NCI-H146 (cell line): Measurements from ENCODE around the gene GPRC5C.

ENCODE experiments used
- DNase-seq: peaks from one replicate; lab custom pipeline; 2025; lab: John Stamatoyannopoulos, UW

Gene GPRC5C

DNA sequence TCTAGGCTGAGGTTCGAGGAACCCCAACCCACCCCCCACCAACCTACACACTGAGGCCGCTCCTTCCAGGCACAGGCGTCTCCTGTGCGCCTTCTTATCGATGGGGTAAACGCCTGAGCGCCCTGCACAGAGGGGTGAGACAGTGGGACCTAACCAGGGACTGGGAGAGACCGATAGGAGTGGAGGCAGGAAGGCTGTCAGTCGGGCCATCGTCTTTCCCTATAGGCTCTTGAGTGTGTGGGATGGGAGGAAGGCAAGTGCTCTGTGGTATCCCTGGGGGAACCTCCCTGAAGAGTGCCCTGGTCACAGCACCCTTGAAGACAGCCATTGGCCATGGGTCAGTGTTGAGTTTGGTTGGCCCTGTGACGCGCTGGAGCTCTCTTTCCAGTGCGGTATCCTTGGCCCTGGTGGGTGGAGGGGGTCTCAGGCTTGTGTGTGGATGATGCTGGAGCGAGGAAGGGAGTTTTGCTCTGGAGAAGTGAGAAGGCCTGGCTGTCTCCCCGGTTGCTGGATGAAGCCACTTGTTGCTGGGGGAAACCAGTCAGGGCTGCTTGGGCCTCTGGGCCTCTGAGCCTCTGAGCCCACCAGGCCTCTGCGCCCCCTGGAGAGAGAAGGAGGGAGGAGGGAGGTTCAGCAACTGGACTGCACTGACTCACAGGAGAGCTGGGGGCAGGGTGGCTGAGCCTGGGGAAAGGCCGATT is 1.7 kb downstream of the GPRC5C start:
- no peak for DNase-seq

DNA sequence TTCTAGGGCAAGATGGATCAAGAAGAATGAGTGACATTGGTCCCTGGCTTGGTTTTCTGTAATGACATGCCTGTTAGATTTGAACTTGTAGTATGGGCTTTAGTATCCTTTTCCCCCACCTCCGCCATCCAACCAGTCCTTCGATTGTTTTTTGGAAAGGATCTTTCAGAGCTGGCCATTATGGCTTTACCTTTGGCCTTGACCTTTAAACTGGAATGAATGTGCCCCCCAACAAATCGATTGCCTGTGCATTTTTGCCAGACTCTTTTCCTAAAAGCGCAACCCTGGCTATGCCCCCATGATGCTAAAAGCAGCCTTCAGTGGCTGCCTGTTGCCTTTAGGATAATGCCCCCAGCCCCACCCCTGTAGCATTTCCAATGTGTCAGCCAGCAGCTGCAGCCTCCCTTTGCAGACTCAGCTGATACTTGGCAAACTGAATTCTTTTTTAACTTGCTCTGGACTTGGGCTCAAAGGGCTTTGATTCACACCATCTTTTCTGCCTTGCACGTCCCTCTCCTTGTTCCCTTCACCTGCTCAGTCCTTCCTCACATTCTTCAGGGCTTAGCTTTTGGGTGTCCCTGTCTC is 4.0 kb downstream of the GPRC5C start:
- DNase-seq = no peak

DNA sequence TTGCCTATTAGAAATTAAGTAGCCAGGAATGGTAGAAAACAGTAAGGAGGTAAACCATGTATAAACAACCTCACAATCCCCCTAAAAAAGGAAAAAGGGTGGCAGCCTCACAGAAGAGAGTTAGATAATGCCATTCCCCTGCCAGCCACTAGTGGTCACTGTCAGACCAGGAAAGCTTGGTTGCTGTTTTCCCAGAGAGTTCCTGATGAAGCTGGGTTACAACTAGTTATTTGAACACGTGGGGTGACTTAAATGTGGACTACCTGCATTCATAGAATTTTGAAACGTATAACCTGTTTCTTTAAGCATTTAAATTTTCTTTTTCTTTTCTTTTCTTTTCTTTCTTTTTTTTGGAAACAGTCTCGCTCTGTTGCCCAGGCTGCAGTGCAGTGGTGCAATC is 5.8 kb downstream of the GPRC5C start:
- no peak for DNase-seq

DNA sequence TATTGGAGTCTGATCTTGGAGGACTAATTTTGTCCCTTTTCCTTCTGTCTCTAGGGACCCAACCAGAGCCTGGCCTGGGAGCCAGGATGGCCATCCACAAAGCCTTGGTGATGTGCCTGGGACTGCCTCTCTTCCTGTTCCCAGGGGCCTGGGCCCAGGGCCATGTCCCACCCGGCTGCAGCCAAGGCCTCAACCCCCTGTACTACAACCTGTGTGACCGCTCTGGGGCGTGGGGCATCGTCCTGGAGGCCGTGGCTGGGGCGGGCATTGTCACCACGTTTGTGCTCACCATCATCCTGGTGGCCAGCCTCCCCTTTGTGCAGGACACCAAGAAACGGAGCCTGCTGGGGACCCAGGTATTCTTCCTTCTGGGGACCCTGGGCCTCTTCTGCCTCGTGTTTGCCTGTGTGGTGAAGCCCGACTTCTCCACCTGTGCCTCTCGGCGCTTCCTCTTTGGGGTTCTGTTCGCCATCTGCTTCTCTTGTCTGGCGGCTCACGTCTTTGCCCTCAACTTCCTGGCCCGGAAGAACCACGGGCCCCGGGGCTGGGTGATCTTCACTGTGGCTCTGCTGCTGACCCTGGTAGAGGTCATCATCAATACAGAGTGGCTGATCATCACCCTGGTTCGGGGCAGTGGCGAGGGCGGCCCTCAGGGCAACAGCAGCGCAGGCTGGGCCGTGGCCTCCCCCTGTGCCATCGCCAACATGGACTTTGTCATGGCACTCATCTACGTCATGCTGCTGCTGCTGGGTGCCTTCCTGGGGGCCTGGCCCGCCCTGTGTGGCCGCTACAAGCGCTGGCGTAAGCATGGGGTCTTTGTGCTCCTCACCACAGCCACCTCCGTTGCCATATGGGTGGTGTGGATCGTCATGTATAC is 8.0 kb downstream of the GPRC5C start:
- no peak for DNase-seq

DNA sequence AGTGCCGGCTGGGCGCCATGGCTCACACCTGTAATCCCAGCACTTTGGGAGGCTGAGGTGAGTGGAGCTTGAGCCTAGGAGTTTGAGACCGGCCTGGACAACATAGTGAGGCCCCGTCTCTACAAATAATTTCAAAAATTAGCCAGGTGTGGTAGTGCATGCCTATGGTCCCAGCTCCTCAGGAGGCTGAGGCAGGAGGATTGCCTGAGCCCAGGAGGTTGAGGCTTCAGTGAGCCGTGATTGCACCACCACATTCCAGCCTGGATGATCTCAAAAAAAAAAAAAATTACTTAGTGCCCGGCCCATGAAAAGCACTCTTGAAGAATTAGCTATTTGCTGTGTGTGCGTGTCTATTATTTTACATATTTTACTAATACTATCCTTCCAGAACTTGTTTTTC is 9.6 kb downstream of the GPRC5C start:
- no peak for DNase-seq

DNA sequence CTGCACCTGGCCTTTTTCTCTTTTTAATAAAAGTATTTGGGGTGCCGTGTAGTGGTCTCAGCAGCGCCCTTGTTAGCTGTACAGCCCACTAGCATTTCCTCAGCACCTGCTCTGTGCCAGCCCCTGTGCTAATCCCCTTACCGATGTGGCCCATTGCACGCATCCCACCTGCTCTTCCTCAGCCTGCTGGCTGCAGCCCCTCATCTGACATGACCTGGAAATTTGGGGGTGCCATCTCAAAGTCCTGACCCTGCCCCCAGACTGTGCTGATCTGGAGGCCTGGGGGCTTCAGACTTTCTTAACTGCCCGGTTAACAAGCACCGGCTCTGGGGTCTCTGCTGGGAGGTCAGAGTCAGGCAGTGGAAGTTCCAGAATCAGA is 10.4 kb downstream of the GPRC5C start:
- DNase-seq = no peak

DNA sequence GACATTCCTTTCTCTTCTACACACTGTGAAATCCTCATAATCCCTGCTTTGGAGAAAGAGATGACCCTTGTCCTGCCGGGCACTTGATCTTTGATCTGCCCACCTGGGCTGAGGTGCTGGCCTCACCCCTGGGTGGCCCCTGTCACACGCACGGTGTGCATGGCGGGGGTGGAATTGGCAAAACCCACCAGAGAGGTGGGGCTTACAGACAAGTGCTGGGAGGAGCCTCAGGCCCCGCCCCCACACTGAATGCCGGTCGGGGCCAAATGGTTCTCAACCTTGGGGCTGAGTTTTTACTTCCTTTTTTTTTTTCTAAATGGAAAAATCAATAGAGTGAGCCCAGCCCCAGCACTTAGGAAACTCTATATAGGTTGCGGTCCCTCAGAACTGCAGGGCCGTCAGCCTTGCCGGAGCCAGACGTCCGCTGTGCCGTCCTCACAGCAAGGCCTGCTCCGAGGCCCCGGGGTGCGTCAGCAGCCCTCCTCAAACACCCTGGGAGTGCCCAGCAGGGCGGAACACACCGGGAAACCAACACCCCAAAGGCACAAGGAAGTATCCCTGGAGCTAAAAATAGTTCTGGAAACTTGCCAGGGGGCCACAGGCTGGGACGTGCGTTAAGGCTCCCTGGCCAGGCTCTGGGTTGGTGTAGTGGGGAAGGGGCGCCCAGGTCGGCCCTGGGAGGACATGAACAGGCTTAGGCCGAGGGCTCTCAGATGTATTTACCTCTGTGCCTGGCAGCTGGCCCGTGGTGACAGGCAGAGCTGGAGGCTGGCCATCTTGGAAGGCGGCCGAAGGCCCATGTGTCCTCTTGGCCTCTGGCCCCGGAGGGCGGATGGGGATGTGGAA is 11.0 kb downstream of the GPRC5C start:
- peak; percentile 26 for DNase-seq

DNA sequence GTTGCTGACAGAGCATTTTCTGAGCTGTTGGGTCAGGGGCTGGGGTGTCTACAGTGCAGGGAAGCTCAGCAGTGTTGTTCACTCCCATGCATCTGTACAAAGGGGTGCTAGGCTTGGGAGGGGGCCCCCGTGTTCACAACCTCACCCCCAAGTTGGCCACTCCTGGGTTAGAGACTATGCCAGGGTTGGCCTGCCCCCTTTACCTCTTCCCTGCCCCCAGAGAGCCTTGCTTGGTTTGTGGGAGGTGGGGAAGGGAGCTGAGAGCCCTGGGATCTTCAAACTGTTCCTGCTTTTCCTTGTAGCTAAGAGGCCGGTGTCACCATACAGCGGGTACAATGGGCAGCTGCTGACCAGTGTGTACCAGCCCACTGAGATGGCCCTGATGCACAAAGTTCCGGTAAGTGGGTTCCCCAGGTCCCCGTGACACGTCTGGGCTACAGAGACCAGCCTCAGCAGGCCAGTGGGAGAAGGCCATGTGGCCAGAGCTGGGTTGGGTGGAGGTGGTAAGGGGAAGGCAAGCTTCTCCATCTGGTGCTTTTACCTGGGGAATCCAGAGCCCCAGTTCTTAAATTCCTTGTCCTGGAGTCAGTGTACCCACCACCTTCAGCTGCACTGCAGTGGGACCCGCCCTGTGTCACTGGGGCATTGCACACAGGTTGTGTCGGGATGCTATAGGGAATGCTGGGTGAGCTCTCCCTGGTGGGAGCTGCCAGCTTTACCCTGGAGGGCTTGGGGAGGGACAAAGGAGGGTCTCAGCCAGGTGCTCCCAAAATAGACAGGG is 11.8 kb downstream of the GPRC5C start:
- no peak for DNase-seq

DNA sequence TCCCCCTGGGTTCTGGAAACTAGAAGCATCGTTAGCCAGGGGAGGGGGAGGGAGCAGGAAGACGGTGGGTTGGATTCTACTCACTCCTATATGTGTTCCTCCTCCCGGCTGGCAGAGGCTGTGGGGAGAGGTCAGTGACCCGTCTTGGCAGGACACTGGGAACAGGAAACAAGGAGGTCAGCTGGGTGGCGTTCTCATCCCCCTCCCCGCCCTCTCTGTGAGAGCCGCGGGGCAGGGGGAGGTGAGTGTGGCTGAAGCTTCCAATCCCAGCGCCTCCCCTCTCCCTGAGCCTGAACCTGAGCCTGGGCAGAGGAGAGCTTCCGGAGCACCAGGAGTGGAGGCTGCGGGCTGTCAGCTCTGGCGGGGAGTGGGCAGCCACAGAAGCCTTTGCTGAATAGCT is 12.5 kb downstream of the GPRC5C start:
- no peak for DNase-seq

DNA sequence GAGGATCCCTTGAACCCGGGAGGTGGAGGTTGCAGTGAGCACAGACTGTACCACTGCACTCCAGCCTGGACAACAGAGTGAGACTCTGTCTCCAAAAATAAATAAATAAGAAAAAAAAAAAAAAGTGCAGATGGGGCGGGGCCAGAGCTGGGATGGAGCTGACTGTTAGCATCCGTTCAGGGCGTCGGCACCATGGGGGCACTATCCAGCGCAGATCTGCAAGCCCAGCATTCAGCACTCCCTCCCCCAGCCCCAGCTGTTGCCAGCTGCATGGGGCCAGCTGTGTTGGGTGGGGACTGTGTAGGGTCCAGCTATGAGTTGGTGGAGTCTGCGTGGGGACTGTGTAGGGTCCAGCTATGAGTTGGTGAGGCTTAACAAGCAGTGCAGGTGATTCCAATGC is 13.3 kb downstream of the GPRC5C start:
- DNase-seq = no peak

DNA sequence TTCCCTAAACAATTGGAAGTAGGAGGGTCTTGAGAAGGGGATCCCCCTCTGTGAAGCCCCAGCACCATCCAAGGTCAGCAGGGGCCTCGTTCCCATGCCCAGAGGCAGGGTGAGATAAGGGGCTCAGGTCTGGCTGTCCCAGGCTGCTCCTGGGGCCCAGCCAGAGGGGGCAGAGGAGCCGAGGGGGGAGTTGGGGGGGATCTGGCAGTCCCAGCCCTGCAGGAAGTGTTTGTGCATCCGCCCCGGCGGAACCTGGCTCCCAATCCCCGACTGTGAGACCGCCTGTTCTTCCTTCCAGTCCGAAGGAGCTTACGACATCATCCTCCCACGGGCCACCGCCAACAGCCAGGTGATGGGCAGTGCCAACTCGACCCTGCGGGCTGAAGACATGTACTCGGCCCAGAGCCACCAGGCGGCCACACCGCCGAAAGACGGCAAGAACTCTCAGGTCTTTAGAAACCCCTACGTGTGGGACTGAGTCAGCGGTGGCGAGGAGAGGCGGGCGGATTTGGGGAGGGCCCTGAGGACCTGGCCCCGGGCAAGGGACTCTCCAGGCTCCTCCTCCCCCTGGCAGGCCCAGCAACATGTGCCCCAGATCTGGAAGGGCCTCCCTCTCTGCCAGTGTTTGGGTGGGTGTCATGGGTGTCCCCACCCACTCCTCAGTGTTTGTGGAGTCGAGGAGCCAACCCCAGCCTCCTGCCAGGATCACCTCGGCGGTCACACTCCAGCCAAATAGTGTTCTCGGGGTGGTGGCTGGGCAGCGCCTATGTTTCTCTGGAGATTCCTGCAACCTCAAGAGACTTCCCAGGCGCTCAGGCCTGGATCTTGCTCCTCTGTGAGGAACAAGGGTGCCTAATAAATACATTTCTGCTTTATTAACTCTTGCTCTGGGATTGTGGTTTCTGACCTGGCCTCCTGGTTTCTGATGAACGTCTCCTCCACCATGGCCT is 14.9 kb downstream of the GPRC5C start:
- DNase-seq = no peak

DNA sequence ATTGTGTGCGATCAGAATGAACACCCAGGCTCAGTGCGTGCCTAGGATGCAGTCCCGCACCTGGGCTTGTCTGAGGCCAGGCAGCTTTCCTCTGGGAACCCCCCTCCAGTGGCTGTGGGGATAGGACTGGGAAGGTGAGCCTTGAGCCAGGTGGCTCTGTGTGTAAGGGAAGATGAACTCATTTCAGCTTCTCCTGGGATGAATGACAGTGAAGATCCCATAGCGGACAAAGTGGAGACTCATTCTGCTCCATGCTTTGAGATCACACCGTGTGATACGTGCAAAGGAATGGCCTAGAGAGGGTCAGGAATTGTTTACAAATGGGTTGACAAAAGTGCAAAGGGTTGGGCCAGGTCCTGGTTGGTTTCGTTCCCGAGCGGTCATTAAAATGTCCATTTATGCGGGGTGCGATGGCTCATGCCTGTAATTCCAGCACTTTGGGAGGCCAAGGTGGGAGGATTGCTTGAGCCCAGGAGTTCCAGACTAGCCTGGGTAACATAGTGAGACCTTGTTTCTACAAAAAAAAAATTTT is 15.8 kb downstream of the GPRC5C start:
- DNase-seq = no peak

DNA sequence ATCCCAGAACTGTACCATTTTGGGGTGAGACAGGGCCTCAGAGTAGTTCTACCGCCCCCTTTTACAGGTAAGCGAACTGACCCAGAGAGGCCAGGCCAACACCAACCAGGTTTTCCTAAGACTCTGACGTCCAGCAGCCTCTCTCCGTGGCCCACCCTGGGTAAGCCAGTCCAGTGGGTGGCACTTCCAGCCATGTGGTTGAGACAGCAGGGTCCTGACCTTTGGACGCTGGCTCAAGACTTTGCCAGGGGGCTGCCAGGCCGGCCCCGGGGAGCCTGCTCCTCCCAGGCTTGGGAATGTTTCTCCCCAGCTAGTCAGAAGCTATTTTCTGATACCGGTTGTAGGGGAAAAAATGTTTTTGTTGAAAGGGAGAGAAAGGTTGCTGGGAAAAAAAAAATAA is 16.9 kb downstream of the GPRC5C start:
- DNase-seq = no peak

DNA sequence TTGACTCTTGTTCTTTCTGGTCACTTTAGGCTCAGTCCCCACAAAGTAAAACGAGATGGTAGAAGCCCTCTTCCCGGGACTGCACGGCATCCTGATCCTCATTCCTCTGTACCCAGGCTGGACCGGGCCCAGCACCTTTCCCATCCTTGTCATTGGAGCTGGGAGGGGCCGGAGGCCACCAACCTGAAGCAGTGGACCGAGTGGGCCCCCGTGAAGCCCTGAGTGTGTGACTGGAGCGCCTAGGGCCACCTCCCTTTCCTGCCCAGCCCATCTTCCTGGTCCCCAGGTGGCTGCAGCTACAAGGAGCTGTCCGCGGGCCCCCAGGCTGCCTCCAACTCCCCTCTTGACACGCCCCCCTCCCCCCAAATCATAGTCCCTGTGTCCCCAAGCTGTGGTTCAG is 17.4 kb downstream of the GPRC5C start:
- DNase-seq = no peak

DNA sequence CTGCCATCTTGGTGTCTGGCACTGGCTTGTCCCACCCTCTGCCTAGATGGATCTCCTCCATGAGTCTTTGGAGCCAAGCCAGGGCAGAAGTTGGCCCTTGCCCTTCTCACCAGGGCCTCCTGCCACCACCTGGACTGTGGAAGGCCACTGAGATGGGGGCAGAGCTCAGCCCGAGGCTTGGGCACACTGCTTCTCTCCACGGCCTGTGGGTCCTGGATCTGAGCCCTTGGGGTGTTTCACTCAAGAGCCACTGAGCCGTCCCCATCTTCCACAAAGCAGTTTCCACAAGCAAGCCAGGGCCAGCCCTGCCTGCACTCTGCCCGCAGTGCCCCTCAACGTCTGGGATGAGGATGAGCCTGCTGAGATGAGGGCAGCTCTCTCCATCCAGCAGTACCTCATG is 17.9 kb downstream of the GPRC5C start:
- no peak for DNase-seq

DNA sequence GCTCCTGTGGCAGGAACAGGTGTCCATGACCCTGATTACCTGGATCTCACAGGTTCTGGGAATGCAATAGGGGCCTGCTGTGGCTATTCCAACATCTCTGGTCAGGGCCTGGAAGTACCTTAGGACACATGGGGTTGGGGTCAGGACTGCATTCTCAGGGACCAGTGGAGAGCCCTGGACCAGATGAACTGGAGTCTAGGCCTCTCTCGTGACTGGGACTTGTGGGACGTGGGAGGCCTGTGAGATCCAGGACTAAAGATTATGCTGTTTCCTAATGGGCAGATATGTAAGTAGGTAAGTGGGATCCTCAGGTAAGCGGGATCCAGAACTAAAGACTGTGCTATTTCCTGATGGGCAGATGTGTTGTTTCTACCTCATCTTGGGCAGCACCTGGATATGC is 18.3 kb downstream of the GPRC5C start:
- no peak for DNase-seq

DNA sequence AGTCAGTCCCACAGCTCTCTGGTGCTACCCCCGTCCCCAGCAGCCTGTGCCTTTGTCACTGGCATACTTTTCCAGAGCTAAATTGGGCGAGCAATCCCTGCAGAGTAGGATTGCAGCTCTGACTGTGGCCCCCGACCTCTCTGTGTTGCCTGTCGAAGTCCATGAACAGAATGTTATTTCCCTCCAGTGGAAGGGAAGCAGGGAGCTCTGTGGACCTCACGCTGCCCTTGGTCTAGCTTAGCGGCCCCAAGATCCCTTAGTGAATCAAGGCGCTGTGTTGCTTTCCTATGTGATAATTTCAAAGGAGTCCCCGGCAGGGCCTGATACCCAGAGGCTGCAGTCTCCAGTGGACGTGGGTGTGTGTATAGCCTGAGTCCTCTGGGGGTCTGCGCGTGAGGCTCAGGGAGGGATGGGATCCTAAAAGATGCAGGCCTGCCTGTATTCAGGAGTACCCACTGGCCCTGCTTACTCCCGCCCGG is 19.1 kb downstream of the GPRC5C start:
- no peak for DNase-seq

DNA sequence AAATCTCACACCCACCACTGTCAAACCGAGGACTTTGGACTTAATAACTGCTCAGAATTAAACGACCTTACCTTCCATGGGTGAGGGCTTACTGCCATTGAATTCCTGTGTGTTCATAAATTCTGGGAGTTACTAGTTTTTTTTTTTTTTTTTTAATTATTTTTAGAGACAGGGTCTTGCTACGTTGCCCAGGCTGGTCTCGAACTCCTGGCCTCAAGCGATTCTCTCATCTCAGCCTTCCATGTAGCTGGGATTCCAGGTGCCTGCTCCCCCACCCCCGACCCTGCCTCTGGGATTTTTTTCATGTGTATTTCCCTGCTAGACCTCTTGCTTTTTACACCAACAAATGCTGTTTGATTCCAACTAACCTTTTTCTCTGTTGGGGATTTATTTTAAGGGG is 19.7 kb downstream of the GPRC5C start:
- no peak for DNase-seq

DNA sequence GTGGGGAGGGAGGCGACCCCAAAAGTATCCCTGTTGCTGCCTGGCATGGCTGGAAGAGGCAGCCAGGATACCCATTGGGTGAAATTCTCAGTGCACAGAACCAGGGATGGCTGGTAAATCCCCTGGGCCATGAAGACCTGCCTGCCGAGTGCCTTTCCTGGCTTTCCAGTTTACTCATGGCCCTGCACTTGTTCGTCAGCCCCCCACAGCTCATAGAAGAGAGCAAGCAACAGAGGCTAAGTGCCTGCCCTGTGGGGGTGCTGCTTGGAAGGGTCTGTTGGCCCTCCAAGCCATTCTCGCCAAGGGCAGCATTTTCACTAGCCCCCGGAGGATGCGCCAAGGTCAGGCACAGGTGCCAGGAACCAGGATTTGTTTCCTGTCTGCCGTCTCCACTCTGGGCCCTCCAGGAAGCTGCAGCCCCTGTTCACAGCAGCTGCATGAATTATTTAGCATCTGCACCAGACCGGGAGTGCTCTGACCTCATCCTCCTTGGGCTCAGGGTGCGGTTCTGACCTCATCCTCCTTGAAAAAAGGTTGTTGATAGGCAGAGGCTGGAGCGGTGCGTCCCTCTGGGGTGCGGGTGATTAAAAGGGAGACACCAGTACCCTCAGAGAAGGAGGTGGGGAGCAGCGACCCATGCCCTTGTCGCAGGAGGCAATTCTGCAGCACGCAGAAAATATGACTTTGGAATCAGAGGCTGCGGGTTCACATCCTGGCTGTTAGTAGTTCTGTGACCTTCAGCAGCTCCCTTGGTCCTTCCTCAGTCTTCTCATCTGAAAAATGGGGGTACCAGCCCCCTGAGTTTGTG is 20.3 kb downstream of the GPRC5C start:
- no peak for DNase-seq
